Fibroblast of villous mesenchyme (primary cell): ENCODE results near the gene ANKRD9. TPM values are rescaled to one million over a fixed set of nuclear protein-coding genes. Genes with fewer than 3 reads are reported as not detected.
A peak's percentile ranks its signal among the peaks of the same experiment; 100 is the strongest.
"Not testable (repeated sequence)": the region's sequence is repeated elsewhere in the genome, so short reads cannot be mapped to it uniquely, and the experiment has no call there.

ENCODE experiments used
- DNase-seq: peaks from one replicate; pipeline ENCODE4 v3.0.0-alpha.2; 2010; ENCODE audit warnings: low read depth
- H3K4me3 ChIP-seq: 2 replicates; pipeline ENCODE4 v1.5.1; 2011; ENCODE audit warnings: low read depth, mild to moderate bottlenecking, low read length
- total RNA-seq: library from RNA; depleted of rRNA; stranded (reverse); fragments of >200 nt; gene quantifications from 2 replicates; pipeline ENCODE4 v1.2.3, GENCODE V29; 2012
- TF ChIP-seq, protein P1 (sequence below): IDR thresholded peaks from 2 replicates; pipeline ENCODE4 v1.5.1; 2012; ENCODE audit warnings: low read depth, mild to moderate bottlenecking, low read length; ENCODE audit not compliant: insufficient read depth

Gene ANKRD9
- total RNA-seq, 1 donor, result 16.4 TPM

DNA sequence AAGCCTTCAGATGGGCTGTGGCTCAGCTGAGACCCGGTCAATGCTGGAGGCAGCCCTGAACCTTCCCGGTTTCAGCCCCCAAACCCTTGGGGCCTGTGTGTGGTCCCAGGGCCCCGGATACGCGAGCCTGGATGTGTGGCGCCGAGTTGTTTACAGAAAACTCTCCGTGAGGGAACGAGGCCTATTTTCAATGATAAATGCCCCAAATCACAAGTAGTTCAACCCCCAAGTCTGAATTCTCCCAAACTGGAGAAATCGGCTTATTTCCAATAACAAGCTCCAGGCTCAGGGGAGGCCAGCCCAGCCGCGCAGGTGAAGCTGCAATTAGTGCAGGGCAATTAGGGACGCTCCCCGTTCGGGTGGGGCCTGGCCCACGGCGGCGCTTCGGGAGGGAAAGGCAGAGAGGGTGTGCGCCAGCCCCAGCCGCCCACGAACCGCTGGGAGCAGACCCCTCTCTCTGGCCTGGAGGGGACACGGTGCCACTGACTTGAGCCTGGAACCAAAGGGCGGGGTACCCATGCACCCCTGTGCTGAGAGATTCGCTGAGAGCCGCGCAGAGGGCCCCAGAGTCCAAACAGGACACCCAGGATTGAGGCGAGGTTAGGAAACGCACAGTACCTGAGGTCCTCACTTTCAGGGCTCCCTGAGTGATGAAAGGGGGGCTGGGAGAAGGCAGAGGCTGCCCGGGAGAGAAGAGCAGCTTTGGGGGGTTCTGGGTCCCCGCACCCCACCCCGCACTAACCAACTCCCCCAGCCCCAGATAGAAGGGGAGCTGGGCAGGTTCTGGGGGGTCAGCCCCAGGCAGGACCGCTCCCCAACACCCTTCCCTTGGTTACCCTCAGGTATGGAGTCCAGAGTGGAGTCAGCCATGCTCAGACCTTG, 14.2 kb upstream of the ANKRD9 start:
- TF ChIP-seq, protein P1, sequence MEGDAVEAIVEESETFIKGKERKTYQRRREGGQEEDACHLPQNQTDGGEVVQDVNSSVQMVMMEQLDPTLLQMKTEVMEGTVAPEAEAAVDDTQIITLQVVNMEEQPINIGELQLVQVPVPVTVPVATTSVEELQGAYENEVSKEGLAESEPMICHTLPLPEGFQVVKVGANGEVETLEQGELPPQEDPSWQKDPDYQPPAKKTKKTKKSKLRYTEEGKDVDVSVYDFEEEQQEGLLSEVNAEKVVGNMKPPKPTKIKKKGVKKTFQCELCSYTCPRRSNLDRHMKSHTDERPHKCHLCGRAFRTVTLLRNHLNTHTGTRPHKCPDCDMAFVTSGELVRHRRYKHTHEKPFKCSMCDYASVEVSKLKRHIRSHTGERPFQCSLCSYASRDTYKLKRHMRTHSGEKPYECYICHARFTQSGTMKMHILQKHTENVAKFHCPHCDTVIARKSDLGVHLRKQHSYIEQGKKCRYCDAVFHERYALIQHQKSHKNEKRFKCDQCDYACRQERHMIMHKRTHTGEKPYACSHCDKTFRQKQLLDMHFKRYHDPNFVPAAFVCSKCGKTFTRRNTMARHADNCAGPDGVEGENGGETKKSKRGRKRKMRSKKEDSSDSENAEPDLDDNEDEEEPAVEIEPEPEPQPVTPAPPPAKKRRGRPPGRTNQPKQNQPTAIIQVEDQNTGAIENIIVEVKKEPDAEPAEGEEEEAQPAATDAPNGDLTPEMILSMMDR, result no peak
- no peak for DNase-seq
- no peak overlapping the region for H3K4me3 ChIP-seq

DNA sequence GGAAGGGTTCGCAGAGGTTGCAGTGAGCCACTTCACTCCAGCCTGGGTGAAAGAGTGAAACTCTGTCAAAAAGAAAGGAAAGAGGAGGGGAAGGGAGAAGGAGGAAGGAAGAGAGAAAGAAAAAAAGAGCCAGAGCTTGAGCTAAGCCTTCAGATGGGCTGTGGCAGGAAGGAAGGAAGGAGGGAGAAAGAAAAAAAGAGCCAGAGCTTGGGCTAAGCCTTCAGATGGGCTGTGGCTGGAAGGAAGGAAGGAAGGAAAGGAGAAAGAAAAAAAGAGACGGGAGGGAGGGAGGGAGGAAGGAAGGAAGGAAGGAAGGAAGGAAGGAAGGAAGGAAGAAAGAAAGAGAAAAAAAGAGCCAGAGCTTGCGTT, 13.6 kb upstream of the ANKRD9 start:
- H3K4me3 ChIP-seq, result no peak overlapping the region
- TF ChIP-seq, protein P1, result no peak
- no peak for DNase-seq

DNA sequence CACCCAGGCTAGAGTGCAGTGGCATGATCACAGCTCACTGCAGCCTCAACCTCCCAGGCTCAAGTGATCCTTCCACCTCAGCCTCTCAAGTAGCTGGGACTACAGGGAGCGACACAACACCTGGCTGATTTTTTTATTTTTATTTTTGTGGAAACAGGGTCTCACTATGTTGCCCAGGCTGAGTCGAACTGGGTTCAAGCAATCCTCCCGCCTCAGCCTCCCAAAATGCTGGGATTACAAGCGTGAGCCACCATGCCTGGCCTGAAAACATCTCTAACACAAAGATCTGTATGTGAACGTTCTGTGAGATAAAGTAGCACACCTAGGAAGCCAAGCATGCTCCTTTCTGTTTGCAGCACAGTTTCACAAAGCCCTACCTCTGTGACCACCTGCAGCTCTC, 10.1 kb upstream of the ANKRD9 start:
- DNase-seq, result not testable (repeated sequence)

DNA sequence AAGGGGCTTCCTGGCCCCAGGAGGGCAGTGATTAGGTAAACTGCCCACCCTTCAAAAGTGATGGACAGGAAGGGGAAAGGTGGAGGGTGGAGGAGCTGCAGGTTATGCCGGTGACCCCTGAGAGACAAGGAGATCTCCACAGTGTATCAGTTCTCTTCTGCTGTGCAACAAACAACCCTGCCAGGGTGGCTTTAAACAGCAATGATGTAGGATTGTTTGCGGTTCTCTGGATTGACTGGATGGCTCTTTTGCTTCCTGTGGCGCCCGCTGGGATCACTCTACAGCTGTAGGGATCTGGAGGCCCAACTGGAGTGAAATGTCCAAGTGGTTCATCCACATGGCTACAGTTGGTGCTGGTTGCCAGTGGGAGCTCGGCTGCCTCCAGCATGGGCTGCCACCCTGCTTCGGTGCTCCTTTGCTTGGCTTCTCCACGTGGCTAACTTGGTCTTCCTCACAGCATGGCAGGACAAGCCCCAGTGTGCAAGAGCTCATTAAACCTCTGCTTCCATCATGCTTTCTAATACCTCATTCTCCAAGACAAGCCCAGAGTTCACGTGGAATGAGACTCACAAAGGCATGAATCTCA, 8.6 kb upstream of the ANKRD9 start:
- no peak for DNase-seq
- no peak overlapping the region for H3K4me3 ChIP-seq
- TF ChIP-seq, protein P1, result no peak

More for the DNA sequence above, 10.1 kb upstream of the ANKRD9 start:
- not testable (repeated sequence) for H3K4me3 ChIP-seq

DNA sequence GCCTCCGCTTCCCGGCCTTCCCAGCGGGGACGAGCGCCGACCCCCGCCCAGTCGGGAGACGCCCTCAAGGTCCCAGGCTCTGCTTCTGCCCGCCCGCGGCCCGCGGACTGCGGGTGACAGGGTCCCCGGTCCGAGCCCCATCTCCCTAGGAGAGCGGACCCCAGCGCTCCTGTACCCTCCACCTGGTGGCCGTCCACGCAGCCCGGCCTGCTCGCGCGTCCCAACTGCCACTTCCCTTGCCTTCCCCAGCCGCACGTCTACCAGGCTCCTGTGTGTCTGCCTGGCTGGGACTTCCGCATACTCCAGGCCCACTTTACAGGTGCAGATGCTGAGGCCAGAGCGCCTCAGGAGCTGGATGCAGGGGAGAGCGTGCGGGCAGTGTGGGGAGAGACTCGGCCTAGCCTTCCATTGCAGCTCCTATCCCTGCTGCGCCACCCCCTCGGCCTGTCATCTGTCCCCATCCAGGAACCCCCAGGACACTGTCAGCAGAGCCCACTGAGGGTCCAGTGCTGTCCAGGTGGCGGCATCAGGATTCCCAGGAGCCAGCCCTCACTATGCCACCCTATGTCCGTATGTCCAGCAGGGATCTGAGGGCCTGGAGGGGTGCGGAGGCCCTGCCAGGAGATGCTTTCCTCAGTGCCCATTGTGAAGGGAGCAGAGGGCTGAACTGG, 8.0 kb upstream of the ANKRD9 start:
- DNase-seq, result no peak
- TF ChIP-seq, protein P1, result no peak
- H3K4me3 ChIP-seq, result peak overlapping the region; percentile 67

DNA sequence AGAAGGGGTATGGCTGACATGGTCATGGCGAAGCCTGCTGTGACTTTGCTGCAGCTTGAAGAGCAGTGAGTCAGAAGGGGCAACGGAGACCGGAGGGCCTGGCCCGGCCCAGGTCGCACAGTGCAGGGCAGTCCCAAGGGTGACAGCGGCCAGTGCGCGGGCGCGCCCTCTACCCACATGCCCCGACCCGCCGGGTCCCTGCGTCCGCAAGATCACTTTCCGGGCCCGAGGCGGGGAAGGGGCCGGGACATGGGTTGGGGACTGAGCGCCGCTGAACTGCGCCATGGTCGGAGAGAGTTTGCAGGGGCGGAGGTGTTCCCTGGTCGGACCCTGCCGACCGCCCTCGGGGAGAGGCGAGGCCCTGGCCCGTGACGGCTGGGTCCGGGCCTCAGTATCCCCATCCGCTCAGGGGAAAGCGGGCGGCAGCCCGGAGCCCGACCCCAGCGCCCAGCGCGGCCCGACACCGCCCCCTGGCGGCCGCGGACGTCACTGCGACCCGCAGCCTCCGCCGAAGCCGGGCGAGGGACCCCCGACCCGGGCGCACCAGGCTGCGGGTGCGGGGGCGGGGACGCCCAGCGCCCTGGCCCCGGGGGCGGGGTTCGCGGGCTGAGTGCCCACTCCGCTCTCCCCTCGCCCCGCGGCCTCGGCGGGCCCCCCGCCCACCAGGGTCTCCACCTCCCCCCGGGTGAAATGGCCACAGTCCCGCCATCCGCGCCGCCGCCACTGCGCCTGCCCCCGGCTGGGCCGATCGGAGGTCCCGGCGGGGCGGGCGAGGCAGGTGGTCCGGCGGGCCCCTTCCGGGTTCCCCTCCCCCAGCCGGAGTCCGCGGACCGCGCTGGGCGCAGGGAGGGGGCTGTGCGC, 7.2 kb upstream of the ANKRD9 start:
- TF ChIP-seq, protein P1, result peak; percentile 57
- DNase-seq, result no peak
- H3K4me3 ChIP-seq, result peak overlapping the region; percentile 67
